GM12878 (cell line): ENCODE measurements around the gene GRK1. TPM values are rescaled to one million over a fixed set of nuclear protein-coding genes. Genes with fewer than 3 reads are reported as not detected.

Source experiments
- ATAC-seq: fragments of 200-7000 bp; cut with Tn5 transposase; 3 replicates; pipeline ENCODE4 v1.9.1; 2020; ENCODE audit warnings: mild to moderate bottlenecking, moderate library complexity
- BruUV-seq: library from RNA; stranded (reverse); fragments of 400-500 nt; replicated peaks from 2 replicates; lab custom pipeline; 2021; lab: Mats Ljungman, UMichigan
- CTCF ChIA-PET: fragments of 300-600 bp; sonication (Branson Sonifier 250); formaldehyde crosslinking; extraction: SDS; loops from one replicate; lab custom pipeline; 2021; ENCODE audit warnings: inconsistent platforms; lab: Yijun Ruan, JAX
- POLR2A ChIA-PET: fragments of 350-600 bp; formaldehyde crosslinking; extraction: SDS; loops from one replicate; lab custom pipeline; 2021; ENCODE audit warnings: inconsistent platforms; lab: Charles Lee
- RAD21 ChIA-PET: fragments of 300-600 bp; sonication (Branson Sonifier 250); formaldehyde crosslinking; loops from one replicate; lab custom pipeline; 2023; ENCODE audit warnings: antibody characterized with exemption; ENCODE audit not compliant: unreplicated experiment; lab: Charles Lee
- SMC1A ChIA-PET: fragments of 300-600 bp; sonication (Branson Sonifier 250); formaldehyde crosslinking; loops from one replicate; lab custom pipeline; 2023; ENCODE audit not compliant: unreplicated experiment, uncharacterized antibody; lab: Charles Lee
- DNase-seq: peaks from one replicate; pipeline ENCODE4 v3.0.0-alpha.2; 2011; ENCODE audit warnings: low read depth, low spot score
- FAIRE-seq: peaks from 3 replicates; lab custom pipeline; 2011; peaks lifted over from hg19 to GRCh38; lab: Jason Lieb, UNC
- H2AFZ ChIP-seq: 2 replicates; pipeline ENCODE4 v1.6.0; 2011; ENCODE audit warnings: low read depth, low read length, control low read depth; ENCODE audit not compliant: control insufficient read depth
- H3K27ac ChIP-seq: 2 replicates; pipeline ENCODE4 v1.5.1; 2011; ENCODE audit warnings: control low read depth; ENCODE audit not compliant: control insufficient read depth, insufficient read depth
- H3K27me3 ChIP-seq, 2 experiments: replicated peaks in 1 of 2; 2 replicates each; pipeline versions ENCODE4 v1.6.0 to v1.6.1; 2011; ENCODE audit warnings: low read length in 1 of 2; ENCODE audit not compliant: control insufficient read depth in 2 of 2, insufficient read depth in 2 of 2
- H3K36me3 ChIP-seq, 2 experiments: 2 replicates each; pipeline ENCODE4 v1.5.1; 2011; ENCODE audit warnings: low read length in 1 of 2; ENCODE audit not compliant: control insufficient read depth in 2 of 2, insufficient read depth in 2 of 2
- H3K4me1 ChIP-seq: 2 replicates; pipeline ENCODE4 v1.6.1; 2011; ENCODE audit warnings: mild to moderate bottlenecking, low read length, moderate library complexity, mixed read lengths; ENCODE audit not compliant: control insufficient read depth, insufficient read depth
- H3K4me2 ChIP-seq: 2 replicates; pipeline ENCODE4 v1.6.0; 2011; ENCODE audit warnings: control low read depth; ENCODE audit not compliant: control insufficient read depth, insufficient read depth
- H3K4me3 ChIP-seq: fragments of 200-600 bp; sonication (generic); 2 replicates; pipeline ENCODE4 v1.5.1; 2016
- H3K79me2 ChIP-seq: 2 replicates; pipeline ENCODE4 v1.6.0; 2011; ENCODE audit warnings: low read length; ENCODE audit not compliant: control insufficient read depth, insufficient read depth
- H3K9ac ChIP-seq: 2 replicates; pipeline ENCODE4 v1.8.0; 2011; ENCODE audit warnings: low read length, control low read depth, mixed read lengths; ENCODE audit not compliant: control insufficient read depth, insufficient read depth
- H3K9me3 ChIP-seq: replicated peaks from 3 replicates; pipeline ENCODE4 v1.5.1; 2011; ENCODE audit warnings: mild to moderate bottlenecking, low read length; ENCODE audit not compliant: control insufficient read depth, insufficient read depth
- H4K20me1 ChIP-seq: 2 replicates; pipeline ENCODE4 v1.6.0; 2011; ENCODE audit not compliant: control insufficient read depth, insufficient read depth
- CBX3 ChIP-seq: fragments of 200-600 bp; sonication (generic); IDR thresholded peaks from 2 replicates; pipeline ENCODE4 v1.6.1; 2016; ENCODE audit warnings: low read depth, borderline replicate concordance
- HDAC6 ChIP-seq: fragments of 200-600 bp; sonication (generic); IDR thresholded peaks from one replicate; pipeline ENCODE4 v1.8.0; 2017; ENCODE audit warnings: antibody characterized with exemption; ENCODE audit not compliant: unreplicated experiment
- MEF2A ChIP-seq: IDR thresholded peaks from 2 replicates; pipeline ENCODE4 v1.6.1; 2011; ENCODE audit warnings: low read depth, mild to moderate bottlenecking, low read length, moderate library complexity; ENCODE audit not compliant: insufficient read depth
- POLR2AphosphoS2 ChIP-seq: IDR thresholded peaks from 2 replicates; pipeline ENCODE4 v1.6.1; 2011; ENCODE audit warnings: low read depth, mild to moderate bottlenecking, low read length, improper control_type of control experiment, moderate library complexity
- REST ChIP-seq: IDR thresholded peaks from 2 replicates; pipeline ENCODE4 v1.6.1; 2012; ENCODE audit warnings: mild to moderate bottlenecking, low read depth, low read length
- TARDBP ChIP-seq: IDR thresholded peaks from 2 replicates; pipeline ENCODE4 v1.6.1; 2016; ENCODE audit warnings: borderline replicate concordance
- WGBS: methylation state at CpG from one replicate; pipeline ENCODE4 v1.1.6; 2016; ENCODE audit warnings: low lambda C conversion rate; ENCODE audit not compliant: insufficient replicate concordance, insufficient coverage; ENCODE audit errors: missing lambda C conversion rate; 5-methylcytosine and 5-hydroxymethylcytosine counted together
- in situ Hi-C: fragments of 300-500 bp; cut with MboI; formaldehyde crosslinking; loops from 9 replicates; pipeline ENCODE4 v1.14.3; 2018; ENCODE audit warnings: mixed read lengths
- intact Hi-C: fragments of 100-400 bp; cut with micrococcal nuclease; formaldehyde crosslinking; loops from one replicate; pipeline ENCODE4 v1.14.2; 2022; ENCODE audit not compliant: unreplicated experiment
- polyA plus RNA-seq, 11 experiments: library from polyadenylated mRNA; depleted of rRNA in 4 of 11; unstranded in 6 of 11; stranded (reverse) in 5 of 11; fragments of >200 nt; fragmentation: Nextera tagmentation in 4 of 11; fragmentation: Illumina TruSeq in 1 of 11; extraction: Ambion mirVana in 4 of 11; extraction: Trizol in 1 of 11; gene quantifications; 1 replicate in 1 of 11; 2 replicates in 10 of 11; pipeline versions ENCODE4 v1.2.1 to v1.2.3, GENCODE V29; 2011 to 2016; ENCODE audit warnings: inconsistent platforms in 2 of 11, missing spikeins in 2 of 11, low read depth in 1 of 11
- total RNA-seq, 4 experiments: library from RNA; depleted of rRNA in 3 of 4; stranded (reverse); fragments of >200 nt in 3 of 4; fragmentation: Illumina TruSeq in 1 of 4; extraction: Trizol in 1 of 4; gene quantifications; 2 replicates each; pipeline versions ENCODE4 v1.2.1 to v1.2.3, GENCODE V29; 2013 to 2021

The GRK1 gene
- total and polyA plus RNA-seq, 10 of the 15 experiments (the other 5 are each of a cell fraction or from before 2014, with no cell fraction given): under 0.01 to 0.04 TPM; not detected in 8

DNA sequence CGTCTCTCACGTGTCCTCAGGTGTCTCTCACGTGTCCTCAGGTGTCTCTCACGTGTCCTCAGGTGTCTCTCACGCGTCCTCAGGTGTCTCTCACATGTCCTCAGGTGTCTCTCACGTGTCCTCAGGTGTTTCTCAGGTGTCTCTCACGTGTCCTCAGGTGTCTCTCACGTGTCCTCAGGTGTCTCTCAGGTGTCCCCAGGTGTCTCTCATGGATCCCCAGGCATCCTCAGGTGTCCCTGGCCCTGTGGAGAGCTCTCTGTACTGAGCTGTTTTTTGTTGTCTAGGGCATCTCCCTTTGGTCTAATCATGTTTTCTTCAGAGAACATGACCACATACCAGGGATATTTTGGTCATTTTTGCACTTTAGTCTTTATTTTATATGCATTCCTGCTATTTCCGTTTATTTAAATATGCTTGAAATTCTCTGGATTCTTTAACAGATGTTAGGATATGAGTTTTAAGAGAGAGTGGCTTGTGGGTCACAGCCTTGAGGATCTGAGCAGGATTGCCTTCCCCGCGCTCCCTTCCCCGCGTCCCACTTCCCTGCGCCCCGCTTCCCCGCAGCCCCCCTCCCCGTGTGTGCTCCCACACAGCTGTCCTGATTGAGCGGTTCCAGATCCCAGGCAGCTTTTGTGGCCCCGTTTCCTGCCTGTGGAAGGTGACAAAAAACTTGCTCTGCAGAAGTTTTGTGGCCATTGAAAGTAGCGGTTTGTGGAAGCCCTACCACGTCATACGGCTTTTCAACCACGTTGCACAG, 40.9 kb upstream of the GRK1 start:
- Histone ChIP-seq H3K36me3 (peaks cover 8 to 31% of the 10 kb centered on the region in 2 experiments; a peak in 3 of 4 replicates), H2AFZ (no peak overlapping the region), H3K79me2 (no peaks in the 10 kb centered on the region; the same call in none of the 2 replicates), H3K27ac (no peak overlapping the region), H3K9me3 (no peaks in the 10 kb centered on the region), H3K4me2 (no peak overlapping the region), H3K27me3 (no peaks in the 10 kb centered on the region), H4K20me1 (no peaks in the 10 kb centered on the region), H3K4me3 (no peak overlapping the region), H3K9ac (no peak overlapping the region), H3K4me1 (no peaks in the 10 kb centered on the region)
- ChIA-PET POLR2A (no interaction called here), CTCF (no interaction called here), SMC1A (no interaction called here), RAD21 (no interaction called here)
- FAIRE-seq: no peak
- in situ Hi-C loops: no loop called here
- no peak for DNase-seq
- intact Hi-C loops: no loop called here
- WGBS: 94% methylated on average over 20 of the region's 24 CpGs
- TF ChIP-seq CBX3 (no peak), MEF2A (no peak), HDAC6 (no peak), REST (no peak), POLR2AphosphoS2 (no peak), TARDBP (no peak)
- no TSS peak for BruUV-seq
- ATAC-seq: no peak
